ENCODE results near the gene CPVL.
"Not testable (repeated sequence)": the region's sequence is repeated elsewhere in the genome, so short reads cannot be mapped to it uniquely, and the experiment has no call there.

The CPVL gene

GRCh38 chr7:29119538-29119937 lies 26.8 kb downstream of the CPVL start:
- DNase-seq (ENCODE audit: low spot score), result no peak

DNA sequence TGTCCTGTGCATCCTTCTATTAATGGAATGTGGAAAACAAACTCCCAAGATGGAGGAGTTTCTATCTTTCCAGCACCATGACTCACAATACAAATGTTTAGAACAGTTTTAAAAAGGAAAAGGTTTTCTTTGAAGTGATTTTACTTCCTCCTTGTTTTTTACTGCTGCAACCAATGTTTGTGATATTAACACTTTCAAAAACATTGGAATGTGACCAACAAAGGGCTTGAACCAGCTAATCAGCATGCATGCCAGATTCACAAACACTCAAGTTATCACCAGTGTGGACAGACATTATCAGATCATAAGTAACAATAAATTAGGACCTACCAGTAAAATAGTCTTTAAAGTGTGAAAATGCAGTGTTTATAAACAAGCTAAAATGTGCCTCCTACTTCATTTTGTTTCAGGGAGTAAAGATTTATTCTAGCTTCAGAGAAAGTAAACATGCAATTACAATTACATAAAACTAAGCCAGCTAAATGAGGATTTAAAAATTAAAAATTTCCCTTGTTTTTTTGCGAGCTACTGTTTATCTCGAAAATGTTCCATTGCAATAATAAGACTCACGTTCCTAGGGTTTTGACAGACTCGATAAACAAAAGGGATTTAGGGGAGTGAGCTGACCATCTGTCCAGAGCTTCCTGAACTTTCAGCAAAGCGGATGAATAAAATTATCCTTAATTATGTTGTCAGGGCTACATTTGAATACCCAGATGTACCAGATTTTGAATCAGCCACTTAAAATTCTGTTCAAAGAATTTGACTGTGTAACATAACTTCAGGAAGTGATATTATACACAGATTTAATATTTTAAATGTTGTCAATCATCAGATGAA lies 29.8 kb downstream of the CPVL start:
- DNase-seq (ENCODE audit: low spot score), result no peak

DNA sequence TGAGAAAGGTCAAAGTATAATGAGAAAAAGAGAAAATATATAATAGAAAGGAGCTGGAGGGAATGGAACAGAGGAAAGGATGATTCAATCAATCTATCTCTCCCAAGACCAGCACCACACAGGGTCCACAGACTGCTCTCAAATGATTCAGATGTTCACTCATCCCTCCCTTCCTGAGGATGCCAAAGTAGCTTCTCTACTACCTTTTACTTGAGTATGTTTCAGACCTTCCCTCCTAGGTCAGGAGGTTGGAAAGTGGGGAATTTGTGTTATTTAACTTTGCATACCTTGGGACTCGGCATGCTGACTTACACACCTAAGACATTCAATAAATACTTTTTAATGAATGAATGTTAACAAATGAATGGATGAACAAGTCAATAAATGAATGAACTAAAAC lies 30.6 kb downstream of the CPVL start:
- no peak for DNase-seq (ENCODE audit: low spot score)

DNA sequence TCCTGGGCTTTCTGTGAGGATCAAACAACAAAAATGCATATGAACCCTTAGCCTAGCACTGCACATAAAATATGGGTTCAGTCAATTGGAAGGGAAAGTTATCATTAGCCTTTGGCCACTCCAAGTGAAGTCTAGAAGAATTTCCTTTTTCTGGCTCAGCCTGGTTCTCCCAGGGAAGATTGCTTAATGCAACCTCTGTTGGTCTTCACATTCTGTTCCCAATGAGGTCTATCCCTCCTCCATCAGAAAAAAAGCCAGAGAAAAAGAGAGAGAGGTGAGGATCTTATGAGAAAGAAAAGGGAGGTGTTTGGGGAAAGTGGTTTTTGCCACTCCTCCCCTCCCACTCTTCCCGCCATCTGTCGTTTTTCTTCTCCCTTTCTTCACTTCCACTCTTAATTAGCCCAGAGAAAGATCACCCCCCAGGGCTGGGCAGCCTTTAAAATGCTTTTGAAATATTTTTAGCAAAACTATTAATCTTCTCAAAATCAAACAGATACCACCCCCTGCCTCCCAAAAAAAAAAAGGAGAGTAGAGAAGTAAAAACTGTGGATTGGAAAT lies 31.1 kb downstream of the CPVL start:
- DNase-seq (ENCODE audit: low spot score), result no peak

- not testable (repeated sequence) for DNase-seq (ENCODE audit: low spot score)
Observed at GRCh38 chr7:29114266-29114665, 32.1 kb downstream of the CPVL start.

DNA sequence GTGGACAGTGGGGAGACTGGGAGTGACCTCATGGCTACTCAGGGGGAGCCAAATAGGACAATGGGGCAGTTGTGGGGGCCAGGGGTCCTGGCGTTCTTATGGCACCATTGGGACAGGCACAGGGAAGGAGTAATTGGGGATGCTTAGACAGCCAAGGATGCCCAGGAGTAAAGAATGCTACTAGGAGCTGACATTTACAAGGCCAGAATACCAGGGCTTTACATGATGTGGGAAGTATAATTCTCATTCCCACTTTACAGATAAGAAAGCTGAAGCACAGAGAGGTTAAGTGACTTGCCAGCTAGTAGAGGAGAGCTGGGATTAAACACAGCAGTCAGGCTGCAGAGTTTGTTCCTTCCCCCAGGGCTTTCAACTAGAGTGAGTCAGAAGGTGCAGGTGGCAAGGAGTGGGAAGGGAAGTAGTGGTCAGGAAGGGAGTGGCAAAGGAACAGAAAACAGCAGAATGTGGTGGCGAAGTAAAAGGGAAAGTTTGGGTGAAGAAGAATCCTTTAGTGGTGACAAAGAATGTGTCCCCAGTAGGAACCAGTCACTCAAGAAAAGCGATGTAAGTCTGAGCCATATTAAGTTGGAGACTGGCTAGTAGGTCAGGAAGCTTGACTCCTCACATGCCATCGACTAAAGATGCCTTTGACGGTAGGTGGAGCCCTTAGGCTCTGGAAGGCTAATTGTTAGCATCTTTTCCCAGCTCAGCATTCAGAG lies 32.8 kb downstream of the CPVL start:
- DNase-seq (ENCODE audit: low spot score), result peak; percentile 70

DNA sequence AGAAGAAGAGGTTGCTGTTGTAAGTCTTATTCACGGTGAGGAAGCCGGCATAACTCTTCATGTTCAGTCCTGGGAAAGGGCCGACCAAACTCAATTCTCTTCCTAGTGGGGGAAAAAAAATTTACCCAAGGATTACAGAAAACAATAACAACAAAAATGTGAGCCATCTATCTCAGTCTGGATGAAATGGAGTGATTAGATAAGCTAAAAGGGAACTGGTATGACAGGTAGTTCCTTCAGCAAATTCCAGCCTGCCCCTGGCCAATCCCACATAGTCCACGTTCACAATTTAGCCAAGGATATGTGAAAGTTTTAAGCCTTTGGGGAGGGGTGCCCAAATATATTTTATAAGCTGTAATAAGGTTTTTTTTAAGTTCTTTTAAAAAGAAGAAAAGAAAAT lies 33.6 kb downstream of the CPVL start:
- no peak for DNase-seq (ENCODE audit: low spot score)

DNA sequence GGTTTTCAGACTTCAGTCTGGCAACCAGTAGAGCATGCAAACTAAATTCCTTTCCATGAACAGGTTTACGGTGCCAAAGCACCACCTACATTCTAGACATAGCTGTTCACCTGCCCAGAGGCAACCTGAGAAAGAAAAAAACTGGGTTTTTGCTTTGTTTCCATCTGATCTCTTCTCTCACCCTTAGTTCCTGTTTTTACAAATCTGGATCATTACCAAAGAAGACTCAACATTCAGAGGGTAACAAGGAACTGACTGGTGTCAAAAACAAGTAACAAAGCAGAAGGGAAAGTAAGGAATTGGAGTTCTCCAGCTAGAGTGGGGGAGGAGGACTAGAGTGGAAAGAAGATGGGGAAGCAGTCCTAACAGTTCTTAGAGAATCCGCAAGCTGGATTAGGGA lies 36.4 kb downstream of the CPVL start:
- DNase-seq (ENCODE audit: low spot score), result peak; percentile 82

- DNase-seq (ENCODE audit: low spot score), result no peak
Observed at GRCh38 chr7:29109358-29109757, 37.0 kb downstream of the CPVL start.

GRCh38 chr7:29107056-29107455 lies 39.3 kb downstream of the CPVL start:
- DNase-seq (ENCODE audit: low spot score), result no peak

- DNase-seq (ENCODE audit: low spot score), result no peak
Observed at GRCh38 chr7:29106669-29106988, 39.7 kb downstream of the CPVL start.

DNA sequence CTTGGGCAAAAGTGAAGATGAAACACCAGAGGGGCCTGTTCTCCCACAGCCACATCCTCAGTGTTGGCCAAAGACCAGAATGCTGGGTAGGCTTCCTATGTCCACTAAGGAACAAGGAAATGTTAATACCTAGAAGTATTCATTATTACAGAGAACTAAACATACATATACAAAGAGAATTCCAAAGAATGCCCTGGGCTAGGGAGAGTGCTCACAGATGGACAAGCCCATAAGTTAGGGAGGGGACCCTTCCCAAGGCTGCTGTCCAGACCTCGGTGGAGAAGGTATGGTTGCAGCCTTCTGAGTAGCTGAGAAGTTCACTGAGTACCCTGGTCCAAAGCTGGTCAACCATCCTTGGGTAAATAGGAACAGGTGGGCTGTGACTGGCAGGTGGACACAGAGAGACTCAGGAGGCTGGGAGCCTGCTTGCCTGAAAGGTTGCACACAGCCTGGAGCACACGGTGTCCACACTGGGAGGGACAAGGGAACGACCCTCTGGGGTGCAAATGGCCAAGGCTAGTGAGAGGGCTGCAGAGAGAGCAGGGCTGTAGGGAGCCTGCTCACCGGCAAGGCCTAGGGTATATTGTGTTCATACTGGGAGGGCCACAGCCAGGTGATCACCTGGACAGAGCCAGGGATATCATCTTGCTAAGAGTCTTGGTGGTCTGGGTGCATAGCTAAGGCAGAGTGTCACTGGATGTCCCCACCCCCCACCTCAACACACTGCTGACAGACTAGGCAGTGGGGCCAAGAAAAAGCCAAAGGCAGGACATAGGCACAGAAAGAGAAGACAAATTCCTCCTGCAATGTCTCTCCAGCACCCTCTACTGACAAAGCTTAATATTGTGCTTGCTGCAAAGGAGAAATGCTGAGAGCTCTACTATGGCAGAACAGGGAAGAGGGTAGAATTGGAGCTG lies 40.3 kb downstream of the CPVL start:
- peak; percentile 87 for DNase-seq (ENCODE audit: low spot score)

DNA sequence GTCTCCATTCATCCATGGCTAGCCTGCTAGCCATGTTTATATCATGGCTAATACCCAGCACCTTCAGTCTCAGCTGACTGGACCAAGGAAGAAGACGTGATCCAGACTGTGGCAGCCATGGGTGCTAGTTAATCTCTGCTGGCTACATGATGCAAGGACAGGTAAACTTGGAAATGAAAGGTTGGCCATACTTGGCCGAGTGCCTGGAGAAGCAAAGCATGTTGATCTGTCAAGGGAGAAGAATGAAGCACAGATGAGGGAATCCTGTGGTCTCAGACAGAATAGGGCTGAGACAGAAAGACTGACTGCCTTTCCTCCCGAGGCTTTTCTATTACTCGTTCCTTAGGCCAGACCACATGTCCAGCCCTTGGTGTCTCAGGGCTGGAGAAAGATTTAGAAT lies 41.1 kb downstream of the CPVL start:
- no peak for DNase-seq (ENCODE audit: low spot score)

- DNase-seq (ENCODE audit: low spot score), result peak; percentile 72
Observed at GRCh38 chr7:29102558-29103151, 43.7 kb downstream of the CPVL start.

- no peak for DNase-seq (ENCODE audit: low spot score)
Observed at GRCh38 chr7:29100924-29101323, 45.4 kb downstream of the CPVL start.

- no peak for DNase-seq (ENCODE audit: low spot score)
Observed at GRCh38 chr7:29099896-29100847, 46.2 kb downstream of the CPVL start.

DNA sequence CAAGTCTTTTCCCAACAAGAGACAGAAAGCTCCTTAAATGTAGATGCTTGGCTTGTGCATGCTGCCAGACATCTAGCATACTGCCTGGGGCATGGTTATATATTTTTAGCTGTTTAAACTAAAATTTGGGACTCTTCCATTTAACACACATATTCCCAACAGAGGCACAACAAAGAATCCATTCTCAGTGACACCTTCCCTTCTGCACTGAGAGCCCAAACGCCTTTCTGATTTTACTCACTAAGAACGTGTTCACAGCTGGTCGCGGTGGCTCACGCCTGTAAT lies 49.9 kb downstream of the CPVL start:
- no peak for DNase-seq (ENCODE audit: low spot score)

GRCh38 chr7:29095631-29096445 lies 50.5 kb downstream of the CPVL start:
- no peak for DNase-seq (ENCODE audit: low spot score)

DNA sequence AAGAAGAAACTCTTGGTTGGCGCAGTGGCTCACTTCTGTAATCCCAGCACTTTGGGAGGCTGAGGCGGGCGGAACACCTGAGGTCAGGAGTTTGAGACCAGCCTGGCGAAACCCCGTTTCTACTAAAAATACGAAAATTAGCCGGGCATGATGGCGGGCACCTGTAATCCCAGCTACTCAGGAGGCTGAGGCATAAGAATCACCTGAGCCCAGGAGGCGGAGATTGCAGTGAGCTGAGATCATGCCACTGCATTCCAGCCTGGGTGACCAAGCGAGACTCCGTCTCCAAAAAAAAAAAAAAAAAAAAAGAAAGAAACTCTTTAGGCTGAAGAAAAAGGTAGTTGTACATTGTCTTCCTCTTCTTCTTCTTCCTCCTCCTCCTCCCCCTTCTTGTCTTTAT lies 53.2 kb downstream of the CPVL start:
- not testable (repeated sequence) for DNase-seq (ENCODE audit: low spot score)

GRCh38 chr7:29091715-29092114 lies 54.6 kb downstream of the CPVL start:
- no peak for DNase-seq (ENCODE audit: low spot score)

All from pons (tissue), 1 donor.